Activated CD4-positive, alpha-beta memory T cell treated with anti-CD3 and anti-CD28 coated beads, Interleukin-2, amount 10 ng/mL, durations not matched to agents 7 days and 5 days (primary cell): ENCODE measurements around the gene MRPS6. TPM values are rescaled to one million over a fixed set of nuclear protein-coding genes. Genes with fewer than 3 reads are reported as not detected.

Experiments
- CTCF ChIA-PET: fragments of 350-600 bp; sonication (Branson Sonifier 250); formaldehyde crosslinking; loops from one replicate; lab custom pipeline; 2021; ENCODE audit warnings: antibody characterized with exemption, inconsistent platforms; lab: Charles Lee
- POLR2A ChIA-PET: fragments of 350-600 bp; sonication (Branson Sonifier 250); formaldehyde crosslinking; loops from one replicate; lab custom pipeline; 2021; ENCODE audit warnings: antibody characterized with exemption; lab: Charles Lee
- DNase-seq: peaks from one replicate; pipeline ENCODE4 v3.0.0-alpha.2; 2020
- H3K27ac Mint-ChIP-seq: one replicate; pipeline ENCODE4 v1.8.0; 2021; ENCODE audit warnings: mild to moderate bottlenecking, mixed read lengths
- H3K27me3 Mint-ChIP-seq: one replicate; pipeline ENCODE4 v1.8.0; 2021; ENCODE audit warnings: mixed read lengths
- H3K36me3 Mint-ChIP-seq: one replicate; pipeline ENCODE4 v1.8.0; 2021; ENCODE audit warnings: low read depth, mixed read lengths
- H3K4me1 Mint-ChIP-seq: one replicate; pipeline ENCODE4 v1.8.0; 2021; ENCODE audit warnings: mixed read lengths
- H3K4me3 Mint-ChIP-seq: one replicate; pipeline ENCODE4 v1.8.0; 2021; ENCODE audit warnings: mild to moderate bottlenecking, mixed read lengths
- H3K9me3 Mint-ChIP-seq: one replicate; pipeline ENCODE4 v1.8.0; 2021; ENCODE audit warnings: mixed read lengths
- total RNA-seq, 2 experiments: library from RNA; stranded (reverse); gene quantifications; one replicate each; pipeline ENCODE4 v1.2.3, GENCODE V29; 2021

Gene MRPS6
- total RNA-seq, 2 experiments from 2014 or later = 75.2 to 79.2 TPM

GRCh38 chr21:34177919-34178567, 104.7 kb downstream of the MRPS6 start:
- H3K9me3 Mint-ChIP-seq = peaks cover 11% of the 10 kb centered on the region
- no peak for DNase-seq
- no peak overlapping the region for H3K27ac Mint-ChIP-seq
- H3K27me3 Mint-ChIP-seq = no peaks in the 10 kb centered on the region
- peaks cover 4% of the 10 kb centered on the region for H3K36me3 Mint-ChIP-seq
- H3K4me1 Mint-ChIP-seq = no peaks in the 10 kb centered on the region
- no peak overlapping the region for H3K4me3 Mint-ChIP-seq
- ChIA-PET POLR2A (no interaction called here), CTCF (no interaction called here)

GRCh38 chr21:34179204-34179935, 106.0 kb downstream of the MRPS6 start:
- POLR2A ChIA-PET = no interaction called here

GRCh38 chr21:34180407-34180806, 107.0 kb downstream of the MRPS6 start:
- DNase-seq = no peak
- ChIA-PET CTCF (no interaction called here), POLR2A (no interaction called here)
- no peak overlapping the region for H3K27ac Mint-ChIP-seq
- peaks cover 4% of the 10 kb centered on the region for H3K9me3 Mint-ChIP-seq
- no peaks in the 10 kb centered on the region for H3K36me3 Mint-ChIP-seq
- H3K4me1 Mint-ChIP-seq = no peaks in the 10 kb centered on the region
- no peak overlapping the region for H3K4me3 Mint-ChIP-seq
- H3K27me3 Mint-ChIP-seq = no peaks in the 10 kb centered on the region

More at GRCh38 chr21:34179204-34179935, 106.0 kb downstream of the MRPS6 start:
- Mint-ChIP-seq H3K27me3 (no peaks in the 10 kb centered on the region), H3K36me3 (no peaks in the 10 kb centered on the region), H3K4me1 (no peaks in the 10 kb centered on the region), H3K4me3 (no peak overlapping the region), H3K9me3 (peaks cover 4% of the 10 kb centered on the region), H3K27ac (no peak overlapping the region)
- no peak for DNase-seq
- CTCF ChIA-PET = no interaction called here

- POLR2A ChIA-PET = no interaction called here
- H3K36me3 Mint-ChIP-seq = no peaks in the 10 kb centered on the region
Measured at GRCh38 chr21:34180826-34181359, 107.5 kb downstream of the MRPS6 start.

GRCh38 chr21:34181431-34182039, 108.2 kb downstream of the MRPS6 start:
- no peak overlapping the region for H3K4me3 Mint-ChIP-seq
- H3K27ac Mint-ChIP-seq = no peak overlapping the region
- POLR2A ChIA-PET = no interaction called here
- no peaks in the 10 kb centered on the region for H3K36me3 Mint-ChIP-seq
- peaks cover 4% of the 10 kb centered on the region for H3K9me3 Mint-ChIP-seq
- H3K4me1 Mint-ChIP-seq = no peaks in the 10 kb centered on the region
- CTCF ChIA-PET = no interaction called here
- H3K27me3 Mint-ChIP-seq = no peaks in the 10 kb centered on the region
- no peak for DNase-seq

More at GRCh38 chr21:34180826-34181359, 107.5 kb downstream of the MRPS6 start:
- Mint-ChIP-seq H3K27ac (no peak overlapping the region), H3K9me3 (peaks cover 4% of the 10 kb centered on the region), H3K4me3 (no peak overlapping the region), H3K27me3 (no peaks in the 10 kb centered on the region), H3K4me1 (no peaks in the 10 kb centered on the region)
- CTCF ChIA-PET = no interaction called here
- no peak for DNase-seq

GRCh38 chr21:34182436-34182835, 109.1 kb downstream of the MRPS6 start:
- Mint-ChIP-seq H3K4me1 (no peaks in the 10 kb centered on the region), H3K27me3 (no peaks in the 10 kb centered on the region), H3K4me3 (no peak overlapping the region), H3K36me3 (no peaks in the 10 kb centered on the region), H3K27ac (no peak overlapping the region), H3K9me3 (peaks cover 3% of the 10 kb centered on the region)
- CTCF ChIA-PET = no interaction called here
- no peak for DNase-seq
- POLR2A ChIA-PET = no interaction called here

- no peaks in the 10 kb centered on the region for H3K36me3 Mint-ChIP-seq
- no peak for DNase-seq
- H3K27me3 Mint-ChIP-seq = no peaks in the 10 kb centered on the region
- ChIA-PET POLR2A (no interaction called here), CTCF (no interaction called here)
- H3K27ac Mint-ChIP-seq = no peak overlapping the region
- H3K4me3 Mint-ChIP-seq = no peak overlapping the region
- no peaks in the 10 kb centered on the region for H3K4me1 Mint-ChIP-seq
- H3K9me3 Mint-ChIP-seq = peaks cover 3% of the 10 kb centered on the region
Measured at GRCh38 chr21:34183331-34183928, 110.1 kb downstream of the MRPS6 start.

GRCh38 chr21:34184232-34184631, 110.9 kb downstream of the MRPS6 start:
- ChIA-PET CTCF (no interaction called here), POLR2A (no interaction called here)
- peaks cover 4% of the 10 kb centered on the region for H3K9me3 Mint-ChIP-seq
- no peak overlapping the region for H3K27ac Mint-ChIP-seq
- no peak for DNase-seq
- H3K4me3 Mint-ChIP-seq = no peak overlapping the region
- no peaks in the 10 kb centered on the region for H3K4me1 Mint-ChIP-seq
- no peaks in the 10 kb centered on the region for H3K27me3 Mint-ChIP-seq
- H3K36me3 Mint-ChIP-seq = peaks cover under 1% of the 10 kb centered on the region

- Mint-ChIP-seq H3K9me3 (peaks cover 6% of the 10 kb centered on the region), H3K27me3 (no peaks in the 10 kb centered on the region), H3K27ac (no peak overlapping the region), H3K36me3 (peaks cover 2% of the 10 kb centered on the region), H3K4me3 (no peak overlapping the region), H3K4me1 (no peaks in the 10 kb centered on the region)
- ChIA-PET CTCF (interaction anchor here (1.1 kb wide), 1 partner anchor 261 kb away, joined by 3 read pairs; no protein-coding TSS in a partner anchor), POLR2A (interaction anchor here (0.6 kb wide), 1 partner anchor 267 kb away, joined by 3 read pairs; no protein-coding TSS in a partner anchor)
- DNase-seq = no peak
Measured at GRCh38 chr21:34185026-34185750, 111.8 kb downstream of the MRPS6 start.

- Mint-ChIP-seq H3K27ac (no peak overlapping the region), H3K36me3 (peaks cover 2% of the 10 kb centered on the region), H3K4me1 (peaks cover 1% of the 10 kb centered on the region), H3K27me3 (no peaks in the 10 kb centered on the region), H3K9me3 (peaks cover 6% of the 10 kb centered on the region), H3K4me3 (no peak overlapping the region)
- ChIA-PET POLR2A (no interaction called here), CTCF (no interaction called here)
- DNase-seq = no peak
Measured at GRCh38 chr21:34186109-34186719, 112.8 kb downstream of the MRPS6 start.

- no peaks in the 10 kb centered on the region for H3K27me3 Mint-ChIP-seq
- no peak for DNase-seq
- POLR2A ChIA-PET = no interaction called here
- H3K4me1 Mint-ChIP-seq = peaks cover 6% of the 10 kb centered on the region
- H3K4me3 Mint-ChIP-seq = no peak overlapping the region
- peaks cover 2% of the 10 kb centered on the region for H3K36me3 Mint-ChIP-seq
- CTCF ChIA-PET = no interaction called here
- no peak overlapping the region for H3K27ac Mint-ChIP-seq
- peaks cover 6% of the 10 kb centered on the region for H3K9me3 Mint-ChIP-seq
Measured at GRCh38 chr21:34187935-34188334, 114.6 kb downstream of the MRPS6 start.

GRCh38 chr21:34189506-34189905, 116.1 kb downstream of the MRPS6 start:
- ChIA-PET CTCF (no interaction called here), POLR2A (no interaction called here)
- DNase-seq = no peak
- peaks cover 2% of the 10 kb centered on the region for H3K36me3 Mint-ChIP-seq
- H3K4me3 Mint-ChIP-seq = no peak overlapping the region
- peaks cover 8% of the 10 kb centered on the region for H3K4me1 Mint-ChIP-seq
- H3K27ac Mint-ChIP-seq = no peak overlapping the region
- no peaks in the 10 kb centered on the region for H3K27me3 Mint-ChIP-seq
- peaks cover 6% of the 10 kb centered on the region for H3K9me3 Mint-ChIP-seq
